Caco-2 (cell line): ENCODE data around the gene LMLN. TPM values are rescaled to one million over a fixed set of nuclear protein-coding genes. Genes with fewer than 3 reads are reported as not detected.
A peak's percentile ranks its signal among the peaks of the same experiment; 100 is the strongest.
"Not testable (repeated sequence)": the region's sequence is repeated elsewhere in the genome, so short reads cannot be mapped to it uniquely, and the experiment has no call there.

Experiments used
- BruUV-seq: library from RNA; stranded (reverse); fragments of 400-500 nt; replicated peaks from 2 replicates; lab custom pipeline; 2021; lab: Mats Ljungman, UMichigan
- CTCF ChIA-PET: fragments of 300-600 bp; sonication (Branson Sonifier 250); formaldehyde crosslinking; loops from one replicate; lab custom pipeline; 2022; ENCODE audit warnings: antibody characterized with exemption; lab: Charles Lee
- POLR2A ChIA-PET: fragments of 300-600 bp; sonication (Branson Sonifier 250); formaldehyde crosslinking; loops from one replicate; lab custom pipeline; 2022; ENCODE audit warnings: antibody characterized with exemption; lab: Charles Lee
- DNase-seq, 2 experiments: peaks; one replicate each; pipeline versions ENCODE4 v3.0.0 to v3.0.0-alpha.2; 2020 to 2022
- H3K27me3 ChIP-seq: replicated peaks from 2 replicates; pipeline ENCODE4 v1.6.0; 2011; ENCODE audit warnings: low read length; ENCODE audit not compliant: control insufficient read depth, insufficient read depth
- H3K36me3 ChIP-seq: 2 replicates; pipeline ENCODE4 v1.5.1; 2011; ENCODE audit warnings: low read length; ENCODE audit not compliant: control insufficient read depth, insufficient read depth
- H3K4me1 ChIP-seq: fragments of 250-450 bp; sonication (Bioruptor Pico); 2 replicates; pipeline ENCODE4 v1.5.1; 2020; ENCODE audit warnings: mild to moderate bottlenecking
- H3K4me3 ChIP-seq: 2 replicates; pipeline ENCODE4 v1.5.1; 2011; ENCODE audit warnings: low read depth, mild to moderate bottlenecking, control low read depth, low read length
- H3K9me3 ChIP-seq: fragments of 250-450 bp; sonication (Bioruptor Pico); 2 replicates; pipeline ENCODE4 v1.5.1; 2020; ENCODE audit warnings: mild to moderate bottlenecking, moderate library complexity
- H3K27ac Mint-ChIP-seq: one replicate; pipeline ENCODE4 v1.8.0; 2022; ENCODE audit warnings: mixed read lengths; ENCODE audit not compliant: unreplicated experiment
- H3K27me3 Mint-ChIP-seq: one replicate; pipeline ENCODE4 v1.8.0; 2022; ENCODE audit warnings: mixed read lengths; ENCODE audit not compliant: insufficient read depth, unreplicated experiment
- H3K36me3 Mint-ChIP-seq: one replicate; pipeline ENCODE4 v1.8.0; 2022; ENCODE audit warnings: mild to moderate bottlenecking, mixed read lengths; ENCODE audit not compliant: insufficient read depth, unreplicated experiment
- H3K4me1 Mint-ChIP-seq: one replicate; pipeline ENCODE4 v1.8.0; 2022; ENCODE audit warnings: low read depth, mixed read lengths; ENCODE audit not compliant: unreplicated experiment
- H3K4me3 Mint-ChIP-seq: one replicate; pipeline ENCODE4 v1.8.0; 2022; ENCODE audit warnings: mild to moderate bottlenecking, moderate library complexity, mixed read lengths; ENCODE audit not compliant: unreplicated experiment
- H3K9me3 Mint-ChIP-seq: one replicate; pipeline ENCODE4 v1.8.0; 2022; ENCODE audit warnings: mixed read lengths; ENCODE audit not compliant: unreplicated experiment
- intact Hi-C: fragments of 100-400 bp; cut with micrococcal nuclease; formaldehyde crosslinking; loops from one replicate; pipeline ENCODE4 v1.10.0; 2022; ENCODE audit not compliant: unreplicated experiment
- total RNA-seq: library from RNA; stranded (reverse); gene quantifications from 2 replicates; pipeline ENCODE4 v1.2.3, GENCODE V29; 2022
- TF ChIP-seq, protein P1 (sequence below), 2 experiments: fragments of 200-600 bp in 1 of 2; IDR thresholded peaks; 1 replicate in 1 of 2; 2 replicates in 1 of 2; pipeline versions ENCODE4 v1.5.1 to v1.8.0; 2011 to 2022; ENCODE audit warnings: antibody characterized with exemption in 1 of 2, control low read depth in 1 of 2, inconsistent platforms in 1 of 2, low read depth in 1 of 2, low read length in 1 of 2, mild to moderate bottlenecking in 1 of 2, moderate library complexity in 1 of 2; ENCODE audit not compliant: insufficient read depth in 1 of 2, severe bottlenecking in 1 of 2, unreplicated experiment in 1 of 2

The LMLN gene
- total RNA-seq, 1 experiment from 2014 or later, result 2.4 TPM

DNA sequence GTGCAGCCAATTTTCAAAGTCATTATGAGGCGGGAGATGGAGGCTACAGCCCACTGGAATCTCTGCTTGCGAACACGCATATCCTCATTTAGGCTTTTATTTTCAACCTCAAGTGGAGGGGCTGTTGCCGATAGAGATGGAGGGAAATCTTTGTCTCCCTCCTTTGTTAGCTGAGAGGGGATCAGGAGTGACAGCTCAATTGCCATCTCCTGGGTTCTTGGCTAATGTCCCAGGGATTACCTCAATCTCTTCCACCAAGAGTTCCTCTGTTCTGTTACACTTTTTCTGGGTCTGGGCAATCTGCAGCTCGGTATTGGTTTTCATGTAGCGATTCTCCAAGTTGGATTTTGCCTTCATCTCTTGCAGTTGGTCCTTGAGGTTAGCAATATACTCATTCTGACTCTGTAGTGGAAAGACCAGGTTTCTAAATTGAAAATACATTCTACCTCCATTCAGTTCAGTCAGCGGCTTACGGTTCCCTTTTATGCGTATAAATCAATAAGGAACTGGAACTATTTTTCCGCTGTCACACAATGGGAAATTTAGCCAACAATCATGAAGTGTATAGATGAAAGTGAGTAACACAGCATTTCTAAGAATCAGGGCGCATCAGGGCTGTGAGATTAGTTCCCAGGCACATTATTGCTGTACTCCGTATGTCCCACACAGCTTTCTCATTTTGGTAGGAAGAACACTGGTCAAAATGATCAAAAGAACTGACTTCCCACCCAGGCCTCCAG is 46.2 kb upstream of the LMLN start:
- Mint-ChIP-seq H3K27ac (no peak overlapping the region), H3K4me1 (no peaks in the 10 kb centered on the region), H3K9me3 (no peaks in the 10 kb centered on the region), H3K4me3 (no peak overlapping the region), H3K27me3 (peaks cover 3% of the 10 kb centered on the region), H3K36me3 (no peaks in the 10 kb centered on the region)
- no TSS peak for BruUV-seq
- DNase-seq, result no peak
- ChIA-PET CTCF (interaction anchor here (0.6 kb wide), 1 partner anchor 1726 kb away, joined by 3 read pairs; no protein-coding TSS in a partner anchor), POLR2A (no interaction called here)
- H3K4me1 ChIP-seq, result no peaks in the 10 kb centered on the region
- H3K36me3 ChIP-seq, result no peaks in the 10 kb centered on the region
- H3K27me3 ChIP-seq, result no peaks in the 10 kb centered on the region
- TF ChIP-seq, protein P1, sequence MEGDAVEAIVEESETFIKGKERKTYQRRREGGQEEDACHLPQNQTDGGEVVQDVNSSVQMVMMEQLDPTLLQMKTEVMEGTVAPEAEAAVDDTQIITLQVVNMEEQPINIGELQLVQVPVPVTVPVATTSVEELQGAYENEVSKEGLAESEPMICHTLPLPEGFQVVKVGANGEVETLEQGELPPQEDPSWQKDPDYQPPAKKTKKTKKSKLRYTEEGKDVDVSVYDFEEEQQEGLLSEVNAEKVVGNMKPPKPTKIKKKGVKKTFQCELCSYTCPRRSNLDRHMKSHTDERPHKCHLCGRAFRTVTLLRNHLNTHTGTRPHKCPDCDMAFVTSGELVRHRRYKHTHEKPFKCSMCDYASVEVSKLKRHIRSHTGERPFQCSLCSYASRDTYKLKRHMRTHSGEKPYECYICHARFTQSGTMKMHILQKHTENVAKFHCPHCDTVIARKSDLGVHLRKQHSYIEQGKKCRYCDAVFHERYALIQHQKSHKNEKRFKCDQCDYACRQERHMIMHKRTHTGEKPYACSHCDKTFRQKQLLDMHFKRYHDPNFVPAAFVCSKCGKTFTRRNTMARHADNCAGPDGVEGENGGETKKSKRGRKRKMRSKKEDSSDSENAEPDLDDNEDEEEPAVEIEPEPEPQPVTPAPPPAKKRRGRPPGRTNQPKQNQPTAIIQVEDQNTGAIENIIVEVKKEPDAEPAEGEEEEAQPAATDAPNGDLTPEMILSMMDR (IDR thresholded peaks at IDR 0.05; ENCODE audit: insufficient read depth in 1 of 2, low read depth in 1 of 2, low read length in 1 of 2, severe bottlenecking in 1 of 2, unreplicated experiment in 1 of 2), result no peak
- H3K4me3 ChIP-seq, result no peak overlapping the region
- H3K9me3 ChIP-seq, result no peaks in the 10 kb centered on the region
- intact Hi-C loops, result no loop called here

DNA sequence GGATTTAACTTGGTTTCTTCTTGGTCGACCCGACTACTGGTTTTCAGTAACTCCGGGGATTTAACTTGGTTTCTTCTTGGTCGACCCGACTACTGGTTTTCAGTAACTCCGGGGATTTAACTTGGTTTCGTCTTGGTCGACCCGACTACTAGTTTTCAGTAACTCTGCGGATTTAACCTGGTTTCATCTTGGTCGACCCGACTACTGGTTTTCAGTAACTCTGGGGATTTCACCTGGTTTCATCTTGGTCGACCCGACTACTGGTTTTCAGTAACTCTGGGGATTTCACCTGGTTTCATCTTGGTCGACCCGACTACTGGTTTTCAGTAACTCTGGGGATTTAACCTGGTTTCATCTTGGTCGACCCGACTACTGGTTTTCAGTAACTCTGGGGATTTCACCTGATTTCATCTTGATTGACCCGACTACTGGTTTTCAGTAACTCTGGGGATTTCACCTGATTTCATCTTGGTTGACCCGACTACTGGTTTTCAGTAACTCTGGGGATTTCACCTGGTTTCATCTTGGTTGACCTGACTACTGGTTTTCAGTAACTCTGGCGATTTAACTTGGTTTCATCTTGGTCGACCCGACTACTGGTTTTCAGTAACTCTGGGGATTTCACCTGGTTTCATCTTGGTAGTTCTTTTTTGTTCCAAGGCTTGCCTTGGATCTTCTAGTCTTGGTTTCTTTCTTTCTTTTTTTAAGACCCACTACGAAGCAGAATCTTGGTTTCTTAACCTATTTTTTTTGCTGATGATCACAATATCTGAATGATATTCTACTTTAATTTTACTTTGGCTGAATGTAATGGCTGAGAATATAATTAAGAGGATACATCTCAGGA is 38.4 kb upstream of the LMLN start:
- intact Hi-C loops, H3K36me3 Mint-ChIP-seq, H3K4me1 ChIP-seq, POLR2A ChIA-PET, H3K9me3 ChIP-seq, H3K27ac Mint-ChIP-seq, H3K9me3 Mint-ChIP-seq, DNase-seq, H3K4me3 Mint-ChIP-seq, H3K27me3 Mint-ChIP-seq, H3K4me3 ChIP-seq, H3K36me3 ChIP-seq, H3K27me3 ChIP-seq, BruUV-seq, H3K4me1 Mint-ChIP-seq, CTCF ChIA-PET: not testable (repeated sequence)

DNA sequence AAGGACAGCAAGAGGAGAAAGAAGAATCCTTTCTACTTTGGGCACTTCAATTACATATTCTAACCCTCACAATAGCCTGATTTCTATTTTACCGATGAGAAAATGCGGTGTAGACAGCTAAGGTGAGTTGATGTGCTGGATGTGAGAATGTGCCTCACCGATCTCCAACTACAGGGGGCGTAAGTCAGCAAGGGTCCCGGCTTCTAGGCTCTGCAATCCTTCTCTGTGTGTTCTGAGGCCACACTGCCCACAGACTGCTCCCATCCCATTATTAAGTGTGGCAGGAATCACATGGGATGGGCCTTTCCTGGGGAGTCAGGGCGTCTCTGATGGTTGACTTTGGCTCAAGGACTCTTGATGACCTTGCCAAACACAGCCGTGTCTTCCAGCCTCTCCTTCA is 33.6 kb upstream of the LMLN start:
- Histone ChIP-seq H3K4me1 (no peaks in the 10 kb centered on the region), H3K9me3 (no peaks in the 10 kb centered on the region), H3K36me3 (no peaks in the 10 kb centered on the region), H3K27me3 (no peaks in the 10 kb centered on the region), H3K4me3 (no peak overlapping the region)
- H3K27ac Mint-ChIP-seq, result no peak overlapping the region
- no peaks in the 10 kb centered on the region for H3K27me3 Mint-ChIP-seq
- no peak overlapping the region for H3K4me3 Mint-ChIP-seq
- ChIA-PET POLR2A (no interaction called here), CTCF (no interaction called here)
- H3K9me3 Mint-ChIP-seq, result no peaks in the 10 kb centered on the region
- BruUV-seq, result no TSS peak
- TF ChIP-seq, protein P1 (IDR thresholded peaks at IDR 0.05; ENCODE audit: insufficient read depth in 1 of 2, low read depth in 1 of 2, low read length in 1 of 2, severe bottlenecking in 1 of 2, unreplicated experiment in 1 of 2), result peak in 1 of 2 experiments; percentile 30
- H3K36me3 Mint-ChIP-seq, result no peaks in the 10 kb centered on the region
- no peak for DNase-seq
- no peaks in the 10 kb centered on the region for H3K4me1 Mint-ChIP-seq
- intact Hi-C loops, result no loop called here

- H3K4me1 ChIP-seq, H3K27me3 ChIP-seq, CTCF ChIA-PET, H3K9me3 ChIP-seq, intact Hi-C loops, H3K27ac Mint-ChIP-seq, H3K36me3 ChIP-seq, POLR2A ChIA-PET, BruUV-seq, DNase-seq, H3K9me3 Mint-ChIP-seq, H3K27me3 Mint-ChIP-seq, H3K4me3 Mint-ChIP-seq, H3K4me1 Mint-ChIP-seq, H3K4me3 ChIP-seq, H3K36me3 Mint-ChIP-seq: not testable (repeated sequence)
Measured at GRCh38 chr3:197927578-197927977, 32.4 kb upstream of the LMLN start.
